ENCODE results near the gene SLC35F3. TPM values are rescaled to one million over a fixed set of nuclear protein-coding genes. Genes with fewer than 3 reads are reported as not detected.

SLC35F3 gene
- total RNA-seq, 1 experiment from 2014 or later: not detected

GRCh38 chr1:234135501-234135900 is 231.0 kb downstream of the SLC35F3 start:
- Mint-ChIP-seq H3K4me3 (ENCODE audit: unreplicated experiment) (no peak overlapping the region), H3K9me3 (ENCODE audit: unreplicated experiment) (no peaks in the 10 kb centered on the region), H3K27ac (ENCODE audit: unreplicated experiment) (no peak overlapping the region), H3K27me3 (ENCODE audit: insufficient read depth, unreplicated experiment) (peaks cover 16% of the 10 kb centered on the region), H3K4me1 (ENCODE audit: low read depth, unreplicated experiment) (no peaks in the 10 kb centered on the region), H3K36me3 (ENCODE audit: insufficient read depth, unreplicated experiment) (no peaks in the 10 kb centered on the region)
- intact Hi-C loops (cut with micrococcal nuclease; ENCODE audit: unreplicated experiment): no loop called here
- no TSS peak for BruUV-seq (replicated peaks)
- Histone ChIP-seq H3K27me3 (replicated peaks; ENCODE audit: control insufficient read depth, insufficient read depth, low read length) (peaks cover 1% of the 10 kb centered on the region; the same call in 1 of the 2 replicates), H3K4me1 (no peaks in the 10 kb centered on the region), H3K4me3 (ENCODE audit: low read depth, low read length) (no peak overlapping the region), H3K36me3 (ENCODE audit: control insufficient read depth, insufficient read depth, low read length) (no peaks in the 10 kb centered on the region), H3K9me3 (no peaks in the 10 kb centered on the region)
- no peak for DNase-seq
- CTCF ChIA-PET: no interaction called here
- POLR2A ChIA-PET: no interaction called here
- TF ChIP-seq, protein P1, sequence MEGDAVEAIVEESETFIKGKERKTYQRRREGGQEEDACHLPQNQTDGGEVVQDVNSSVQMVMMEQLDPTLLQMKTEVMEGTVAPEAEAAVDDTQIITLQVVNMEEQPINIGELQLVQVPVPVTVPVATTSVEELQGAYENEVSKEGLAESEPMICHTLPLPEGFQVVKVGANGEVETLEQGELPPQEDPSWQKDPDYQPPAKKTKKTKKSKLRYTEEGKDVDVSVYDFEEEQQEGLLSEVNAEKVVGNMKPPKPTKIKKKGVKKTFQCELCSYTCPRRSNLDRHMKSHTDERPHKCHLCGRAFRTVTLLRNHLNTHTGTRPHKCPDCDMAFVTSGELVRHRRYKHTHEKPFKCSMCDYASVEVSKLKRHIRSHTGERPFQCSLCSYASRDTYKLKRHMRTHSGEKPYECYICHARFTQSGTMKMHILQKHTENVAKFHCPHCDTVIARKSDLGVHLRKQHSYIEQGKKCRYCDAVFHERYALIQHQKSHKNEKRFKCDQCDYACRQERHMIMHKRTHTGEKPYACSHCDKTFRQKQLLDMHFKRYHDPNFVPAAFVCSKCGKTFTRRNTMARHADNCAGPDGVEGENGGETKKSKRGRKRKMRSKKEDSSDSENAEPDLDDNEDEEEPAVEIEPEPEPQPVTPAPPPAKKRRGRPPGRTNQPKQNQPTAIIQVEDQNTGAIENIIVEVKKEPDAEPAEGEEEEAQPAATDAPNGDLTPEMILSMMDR (IDR thresholded peaks at IDR 0.05; ENCODE audit: insufficient read depth in 1 of 2, low read depth in 1 of 2, low read length in 1 of 2, severe bottlenecking in 1 of 2, unreplicated experiment in 1 of 2): no peak

GRCh38 chr1:234136073-234136472 is 231.6 kb downstream of the SLC35F3 start:
- Histone ChIP-seq H3K9me3 (no peaks in the 10 kb centered on the region), H3K27me3 (replicated peaks; ENCODE audit: control insufficient read depth, insufficient read depth, low read length) (peaks cover 1% of the 10 kb centered on the region; the same call in 1 of the 2 replicates), H3K36me3 (ENCODE audit: control insufficient read depth, insufficient read depth, low read length) (no peaks in the 10 kb centered on the region), H3K4me1 (no peaks in the 10 kb centered on the region), H3K4me3 (ENCODE audit: low read depth, low read length) (no peak overlapping the region)
- no peak overlapping the region for H3K27ac Mint-ChIP-seq (ENCODE audit: unreplicated experiment)
- no peaks in the 10 kb centered on the region for H3K36me3 Mint-ChIP-seq (ENCODE audit: insufficient read depth, unreplicated experiment)
- POLR2A ChIA-PET: no interaction called here
- no TSS peak for BruUV-seq (replicated peaks)
- H3K4me3 Mint-ChIP-seq (ENCODE audit: unreplicated experiment): no peak overlapping the region
- DNase-seq: no peak
- intact Hi-C loops (cut with micrococcal nuclease; ENCODE audit: unreplicated experiment): no loop called here
- no peaks in the 10 kb centered on the region for H3K9me3 Mint-ChIP-seq (ENCODE audit: unreplicated experiment)
- CTCF ChIA-PET: no interaction called here
- no peaks in the 10 kb centered on the region for H3K4me1 Mint-ChIP-seq (ENCODE audit: low read depth, unreplicated experiment)
- peaks cover 16% of the 10 kb centered on the region for H3K27me3 Mint-ChIP-seq (ENCODE audit: insufficient read depth, unreplicated experiment)
- TF ChIP-seq, protein P1 (IDR thresholded peaks at IDR 0.05; ENCODE audit: insufficient read depth in 1 of 2, low read depth in 1 of 2, low read length in 1 of 2, severe bottlenecking in 1 of 2, unreplicated experiment in 1 of 2): no peak

DNA sequence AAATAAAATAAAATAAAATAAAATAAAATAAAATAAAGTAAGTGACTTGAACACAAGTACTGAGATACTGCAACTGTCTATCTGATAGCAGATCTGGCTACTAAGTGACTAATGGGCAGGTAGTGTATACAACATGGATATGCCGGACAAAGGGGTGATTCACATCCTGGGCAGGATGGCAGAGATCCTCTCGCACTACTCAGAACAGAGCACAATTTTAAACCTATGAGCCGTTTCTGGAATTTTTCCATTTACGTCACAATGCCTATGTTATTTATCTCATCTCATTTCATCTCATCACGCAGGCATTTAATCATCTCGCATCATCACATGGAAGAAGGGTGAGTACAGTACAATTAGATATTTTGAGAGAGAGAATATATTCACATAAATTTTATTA is 235.5 kb downstream of the SLC35F3 start:
- Mint-ChIP-seq H3K9me3 (ENCODE audit: unreplicated experiment) (no peaks in the 10 kb centered on the region), H3K27me3 (ENCODE audit: insufficient read depth, unreplicated experiment) (peaks cover 26% of the 10 kb centered on the region), H3K4me3 (ENCODE audit: unreplicated experiment) (no peak overlapping the region), H3K36me3 (ENCODE audit: insufficient read depth, unreplicated experiment) (no peaks in the 10 kb centered on the region), H3K4me1 (ENCODE audit: low read depth, unreplicated experiment) (no peaks in the 10 kb centered on the region), H3K27ac (ENCODE audit: unreplicated experiment) (no peak overlapping the region)
- no peak for DNase-seq
- Histone ChIP-seq H3K27me3 (replicated peaks; ENCODE audit: control insufficient read depth, insufficient read depth, low read length) (peaks cover 1% of the 10 kb centered on the region; the same call in 1 of the 2 replicates), H3K36me3 (ENCODE audit: control insufficient read depth, insufficient read depth, low read length) (no peaks in the 10 kb centered on the region), H3K4me1 (no peaks in the 10 kb centered on the region), H3K4me3 (ENCODE audit: low read depth, low read length) (no peak overlapping the region), H3K9me3 (no peaks in the 10 kb centered on the region)
- BruUV-seq (replicated peaks): no TSS peak
- intact Hi-C loops (cut with micrococcal nuclease; ENCODE audit: unreplicated experiment): no loop called here
- TF ChIP-seq, protein P1 (IDR thresholded peaks at IDR 0.05; ENCODE audit: insufficient read depth in 1 of 2, low read depth in 1 of 2, low read length in 1 of 2, severe bottlenecking in 1 of 2, unreplicated experiment in 1 of 2): no peak
- POLR2A ChIA-PET: no interaction called here
- CTCF ChIA-PET: no interaction called here
